ENCODE measurements around the gene NOL6. TPM values are rescaled to one million over a fixed set of nuclear protein-coding genes. Genes with fewer than 3 reads are reported as not detected.
"Not testable (repeated sequence)": the region's sequence is repeated elsewhere in the genome, so short reads cannot be mapped to it uniquely, and the experiment has no call there.

The NOL6 gene
- 10 to 100 TPM; 19.4 to 27.1 (median 23.5) TPM for polyA plus RNA-seq (ENCODE audit: insufficient read length in 10 of 10)
- long read RNA-seq, donor 1 = 0 reads
- long read RNA-seq, donor 2 = 0 reads
- long read RNA-seq, donor 3 = 0 reads
- long read RNA-seq, donor 4 = 0 reads
- long read RNA-seq, donor 5 = 0 reads
- long read RNA-seq, donor 6, full-length matches to known transcripts = 1 of 9 reads
- long read RNA-seq, donor 6, partial matches to known transcripts = 8 of 9 reads
- long read RNA-seq, donor 6, other reads (novel, unspliced or antisense) = 0 of 9 reads
- long read RNA-seq, donor 7 = 0 reads
- long read RNA-seq, donor 8 = 0 reads
- long read RNA-seq, donor 9 = 0 reads

- peak; percentile 99 to 100 (median 100) for DNase-seq
Observed at GRCh38 chr9:33473643-33474352, at the start of gene NOL6. NOL6 (minus strand) TSS chr9:33473924; CDS start chr9:33473842, 82 bp downstream.

DNA sequence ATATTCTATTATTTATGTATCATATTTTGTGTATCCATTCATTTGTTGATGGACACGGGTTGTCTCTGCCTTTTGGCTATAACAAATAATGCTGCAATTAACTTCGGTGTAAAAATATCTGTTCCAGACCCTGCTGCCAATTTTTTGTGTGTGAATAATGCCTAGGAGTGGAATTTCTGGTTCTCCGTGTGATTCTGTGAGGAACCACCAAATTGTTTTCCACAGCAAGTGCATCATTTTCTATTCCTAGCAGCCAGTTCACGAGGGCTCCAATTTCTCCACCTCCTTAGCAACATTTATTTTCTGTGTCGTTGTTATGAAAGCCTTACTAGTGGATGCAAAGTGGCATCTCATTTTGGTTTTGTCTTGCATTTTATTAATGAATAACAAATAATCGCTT is 48.1 kb upstream of the NOL6 start:
- DNase-seq = not testable (repeated sequence)

GRCh38 chr9:33517934-33518577 is 44.3 kb upstream of the NOL6 start:
- not testable (repeated sequence) for DNase-seq

DNA sequence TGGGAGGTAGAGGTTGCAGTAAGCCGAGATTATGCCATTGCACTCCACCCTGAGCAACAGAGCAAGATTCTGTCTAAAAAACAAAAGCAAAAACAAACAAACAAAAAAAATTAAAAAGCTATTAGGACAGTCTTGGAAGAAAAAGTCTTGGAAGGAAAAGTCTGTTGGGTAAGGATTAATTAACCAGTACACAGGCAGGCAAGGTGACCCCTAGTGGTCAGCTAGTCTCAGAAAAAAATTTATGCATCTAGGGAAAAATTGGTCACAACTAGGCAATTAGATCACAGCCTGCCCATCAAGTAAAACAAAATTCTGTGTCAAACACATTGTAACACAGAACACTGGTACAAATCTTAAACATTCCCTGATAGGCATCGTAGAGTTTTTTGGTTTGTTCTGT is 43.6 kb upstream of the NOL6 start:
- DNase-seq = no peak

GRCh38 chr9:33516397-33516796 is 42.7 kb upstream of the NOL6 start:
- not testable (repeated sequence) for DNase-seq

- DNase-seq = not testable (repeated sequence)
Observed at GRCh38 chr9:33515342-33515995, 41.7 kb upstream of the NOL6 start.

- DNase-seq = not testable (repeated sequence)
Observed at GRCh38 chr9:33512535-33512934, 38.8 kb upstream of the NOL6 start.

DNA sequence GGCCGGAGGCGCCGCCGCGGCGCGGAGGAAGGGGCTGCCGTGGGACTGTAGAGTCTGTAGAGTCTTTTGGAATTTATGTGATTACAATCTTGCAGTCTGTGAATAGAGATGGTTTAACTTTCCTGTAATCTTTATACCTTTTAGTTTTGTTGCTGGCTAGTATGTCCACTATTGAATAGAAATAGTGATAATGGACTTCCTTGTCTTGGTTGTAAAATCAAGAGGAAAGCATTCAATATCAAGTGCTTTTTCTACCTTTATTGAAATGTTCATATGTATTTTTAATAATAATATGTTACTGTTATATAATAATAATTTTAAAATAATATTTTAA is 37.4 kb upstream of the NOL6 start:
- not testable (repeated sequence) for DNase-seq

GRCh38 chr9:33510262-33511183 is 36.8 kb upstream of the NOL6 start:
- peak; percentile 65 to 93 (median 88) for DNase-seq

GRCh38 chr9:33506626-33507370 is 33.1 kb upstream of the NOL6 start:
- peak in 1 of 3 donors; percentile 91 for DNase-seq

DNA sequence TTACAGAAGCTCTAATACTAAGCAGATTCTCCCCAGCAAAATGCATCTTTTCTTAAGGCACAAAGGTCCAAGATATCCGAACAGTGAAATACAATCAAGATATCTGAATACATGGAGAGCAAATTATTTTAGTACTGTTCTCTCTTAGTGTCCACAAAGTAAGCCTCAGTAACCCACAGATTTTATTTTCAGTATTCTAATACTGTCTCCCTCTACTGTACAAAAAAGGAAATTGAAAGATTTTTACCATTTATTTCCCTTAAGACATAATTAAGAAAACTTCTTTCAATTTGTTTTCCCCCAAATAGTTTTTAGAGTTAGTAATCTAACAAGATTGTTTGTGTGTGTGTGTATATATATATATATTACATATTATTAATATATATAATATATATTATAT is 24.7 kb upstream of the NOL6 start:
- DNase-seq = peak in 1 of 3 donors; percentile 21

DNA sequence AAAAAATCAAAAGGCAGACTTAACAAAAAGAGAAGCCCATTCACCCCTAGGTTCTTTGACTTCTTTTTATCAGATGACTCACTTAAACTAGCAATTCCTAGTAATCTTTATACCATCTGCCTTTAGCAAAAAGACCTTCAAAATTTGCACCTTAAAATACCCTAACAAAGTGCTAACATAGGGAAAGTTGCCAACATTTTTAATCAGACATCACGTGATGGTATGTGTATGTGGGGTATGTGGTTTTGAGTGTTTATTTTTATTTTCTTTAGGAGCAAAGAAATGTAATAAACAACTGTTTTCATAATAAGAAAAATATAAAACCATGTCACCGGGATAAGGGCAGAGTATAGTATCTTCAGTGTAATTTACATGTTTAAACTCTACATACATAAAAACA is 20.1 kb upstream of the NOL6 start:
- DNase-seq = not testable (repeated sequence)

- DNase-seq = peak; percentile 15 to 48 (median 31)
Observed at GRCh38 chr9:33489066-33489465, 15.3 kb upstream of the NOL6 start.

DNA sequence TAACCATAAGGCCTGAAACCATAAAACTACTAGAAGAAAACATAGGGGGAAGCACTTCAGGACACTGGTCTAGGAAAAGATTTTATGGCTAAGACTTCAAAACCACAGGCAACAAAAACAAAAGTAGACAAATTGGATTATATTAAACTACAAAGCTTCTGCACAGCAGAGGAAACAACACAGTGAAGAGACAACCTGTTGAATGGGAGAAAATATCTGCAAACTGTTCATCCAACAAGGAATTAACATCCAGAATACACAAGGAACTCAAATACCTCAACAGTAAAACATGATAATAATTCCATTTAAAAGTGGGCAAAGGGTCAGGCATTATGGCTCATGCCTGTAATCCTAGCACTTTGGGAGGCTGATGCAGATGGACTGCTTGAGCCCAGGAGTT is 11.6 kb upstream of the NOL6 start:
- DNase-seq = not testable (repeated sequence)

DNA sequence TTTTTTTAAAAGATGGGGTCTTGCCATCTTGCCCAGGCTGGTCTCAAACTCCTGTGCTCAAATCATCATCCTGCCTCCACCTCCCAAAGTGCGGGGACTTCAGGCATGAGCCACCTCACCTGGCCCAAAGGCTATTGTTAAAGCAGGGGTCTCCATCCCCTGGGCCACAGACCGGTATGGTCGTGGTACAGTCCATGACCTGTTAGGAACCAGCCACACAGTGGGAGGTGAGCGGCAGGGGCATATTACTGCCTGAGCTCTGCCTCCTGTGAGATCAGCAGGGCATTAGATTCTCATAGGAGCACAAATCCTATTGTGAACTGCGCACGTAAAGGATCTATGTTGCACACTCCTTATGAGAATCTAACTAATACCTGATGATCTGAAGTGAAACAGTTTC is 7.3 kb upstream of the NOL6 start:
- DNase-seq = no peak

DNA sequence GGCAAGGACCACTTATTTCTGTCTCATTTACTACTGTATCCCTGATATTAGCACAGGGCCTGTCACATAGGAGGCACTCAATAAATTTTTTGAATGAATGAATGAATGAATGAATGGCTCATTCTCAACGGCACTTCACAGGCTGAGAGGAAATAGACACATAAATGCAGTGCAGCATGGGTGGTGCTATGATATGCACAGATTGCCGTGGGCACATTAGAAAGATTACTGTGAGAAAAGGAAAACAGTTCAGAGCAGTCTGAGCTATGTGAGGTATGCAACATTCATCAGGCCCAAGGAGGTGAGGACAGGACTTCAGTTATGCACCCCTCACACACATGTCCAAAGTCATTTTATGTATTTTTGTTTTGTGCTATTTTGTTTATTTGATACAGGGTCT is 6.4 kb upstream of the NOL6 start:
- DNase-seq = no peak

GRCh38 chr9:33476503-33476902 is 2.8 kb upstream of the NOL6 start:
- DNase-seq = no peak

GRCh38 chr9:33475357-33475756 is 1.6 kb upstream of the NOL6 start:
- DNase-seq = no peak

DNA sequence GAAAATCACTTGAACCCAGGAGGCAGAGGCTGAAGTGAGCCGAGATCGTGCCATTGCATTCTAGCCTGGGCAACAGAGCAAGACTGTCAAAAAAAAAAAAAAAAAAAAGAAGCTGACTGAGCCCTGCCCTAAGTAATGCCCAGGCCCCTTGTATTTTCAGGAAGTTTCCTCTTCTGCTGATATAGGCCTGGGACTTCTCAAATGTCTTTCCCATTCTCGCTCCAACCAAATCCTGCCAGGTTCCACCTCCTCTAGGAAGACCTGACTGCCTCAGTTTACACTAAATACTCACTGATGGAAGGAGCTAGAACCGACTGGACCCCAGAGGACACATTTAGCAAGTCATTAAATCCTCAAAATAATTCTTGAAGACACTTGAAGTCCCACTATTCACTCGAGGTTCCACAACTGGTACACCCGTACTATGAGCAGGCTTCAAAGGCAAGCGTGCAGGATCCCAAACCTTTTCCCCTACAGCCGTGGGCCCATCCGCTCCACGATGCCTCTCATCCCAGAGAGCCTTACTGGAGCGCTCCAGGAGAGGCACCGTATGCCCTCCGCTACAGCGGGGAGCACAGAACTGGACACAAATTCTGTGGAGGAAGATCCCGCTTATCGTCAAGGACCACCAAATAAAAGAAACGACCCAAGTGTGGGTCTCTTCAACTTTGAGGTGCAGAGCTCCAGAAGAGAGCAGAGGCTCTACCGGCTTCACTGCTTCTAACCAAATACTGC is 676 bp downstream of the NOL6 start:
- no peak for DNase-seq
